Right lobe of liver (tissue), 6 donors: Measurements from ENCODE around the gene ASB2. TPM values are rescaled to one million over a fixed set of nuclear protein-coding genes. Genes with fewer than 3 reads are reported as not detected.

Experiments
- ATAC-seq, 4 donors: fragments of 200-7000 bp; cut with Tn5 transposase; one replicate each; pipeline ENCODE4 v1.9.1; 2020; ENCODE audit warnings: mild to moderate bottlenecking in 4 of 4, moderate library complexity in 4 of 4
- DNase-seq, 3 donors: peaks; one replicate each; pipeline ENCODE4 v3.0.0-alpha.2; 2020
- H3K27ac ChIP-seq, 3 donors: fragments of 200-600 bp; one replicate each; pipeline ENCODE4 v1.8.0; 2022
- H3K27me3 ChIP-seq, 2 donors: fragments of 200-600 bp; one replicate each; pipeline ENCODE4 v1.8.0; 2022
- H3K36me3 ChIP-seq, 4 donors: fragments of 200-600 bp; sonication (generic) in 1 of 4; one replicate each; pipeline versions ENCODE4 v1.5.1 to v1.8.0; 2017 to 2022; ENCODE audit warnings: control low read depth in 1 of 4
- H3K4me1 ChIP-seq, 4 donors: fragments of 200-600 bp; sonication (generic) in 1 of 4; one replicate each; pipeline versions ENCODE4 v1.5.1 to v1.8.0; 2017 to 2022; ENCODE audit warnings: control low read depth in 1 of 4
- H3K4me3 ChIP-seq, 3 donors: fragments of 200-600 bp; one replicate each; pipeline ENCODE4 v1.8.0; 2022
- H3K9me3 ChIP-seq, 4 donors: fragments of 200-600 bp; sonication (generic) in 1 of 4; one replicate each; pipeline versions ENCODE4 v1.5.1 to v1.8.0; 2017 to 2022; ENCODE audit warnings: control low read depth in 1 of 4
- CTCF ChIP-seq, 4 donors: fragments of 200-600 bp in 3 of 4; fragments of 450-650 bp in 1 of 4; IDR thresholded peaks; one replicate each; pipeline versions ENCODE4 v1.5.1 to v1.8.0; 2016 to 2022; ENCODE audit warnings: antibody characterized with exemption in 4 of 4, mild to moderate bottlenecking in 2 of 4
- POLR2A ChIP-seq: fragments of 450-650 bp; IDR thresholded peaks from one replicate; pipeline ENCODE4 v1.6.1; 2017; ENCODE audit warnings: antibody characterized with exemption, mild to moderate bottlenecking
- WGBS: methylation state at CpG from one replicate; pipeline ENCODE4 v1.1.6; 2018; ENCODE audit warnings: low coverage, low lambda C conversion rate; ENCODE audit not compliant: insufficient coverage; ENCODE audit errors: missing lambda C conversion rate; 5-methylcytosine and 5-hydroxymethylcytosine counted together
- intact Hi-C, 2 donors: fragments of 100-400 bp; cut with DNase I; formaldehyde crosslinking; loops; one replicate each; pipeline versions ENCODE4 v1.11.2 to v1.14.1; 2022
- total RNA-seq, 6 experiments: library from RNA; depleted of rRNA in 2 of 6; stranded (reverse); fragments of >200 nt in 2 of 6; fragmentation: NEBNext Ultra II Directional in 3 of 6; extraction: Animal tissue kit (Norgen Biotek cat#: 25700) in 3 of 6; gene quantifications; one replicate each; pipeline versions ENCODE4 v1.1.0 to v1.2.4, GENCODE V29; 2016 to 2023
- donor health status: DM: no; HTN: yes; CAD: no.
- donor health status: DM: no; HTN: no; CAD: no.
- donor health status: DM: no; HTN: no; CAD: no.
- donor health status: DM: no; HTN: yes; CAD: no.
- donor health status: DM: no; HTN: yes; CAD: no.

ASB2 gene
- total RNA-seq, 6 experiments from 2014 or later, result 0.20 to 0.59 (median 0.28) TPM

GRCh38 chr14:93946104-93946503, 30.3 kb downstream of the ASB2 start:
- 57% methylated on average over 5 of the region's 6 CpGs for WGBS
- intact Hi-C loops, result loop anchor here in 1 of 2 donors (10.0 kb wide), 1 partner anchor 49 kb away; the partner anchor contains the start of gene CCDC197
- no peaks in the 10 kb centered on the region for H3K9me3 ChIP-seq
- TF ChIP-seq POLR2A (no peak), CTCF (IDR thresholded peaks at IDR 0.05) (no peak)
- ATAC-seq (peak in 3 of 4 donors; percentile 26 to 80 (median 79)), DNase-seq (no peak)
- H3K4me3 ChIP-seq, result no peak overlapping the region
- no peaks in the 10 kb centered on the region for H3K36me3 ChIP-seq
- H3K27me3 ChIP-seq, result no peaks in the 10 kb centered on the region
- H3K4me1 ChIP-seq, result no peaks in the 10 kb centered on the region
- no peak overlapping the region for H3K27ac ChIP-seq

DNA sequence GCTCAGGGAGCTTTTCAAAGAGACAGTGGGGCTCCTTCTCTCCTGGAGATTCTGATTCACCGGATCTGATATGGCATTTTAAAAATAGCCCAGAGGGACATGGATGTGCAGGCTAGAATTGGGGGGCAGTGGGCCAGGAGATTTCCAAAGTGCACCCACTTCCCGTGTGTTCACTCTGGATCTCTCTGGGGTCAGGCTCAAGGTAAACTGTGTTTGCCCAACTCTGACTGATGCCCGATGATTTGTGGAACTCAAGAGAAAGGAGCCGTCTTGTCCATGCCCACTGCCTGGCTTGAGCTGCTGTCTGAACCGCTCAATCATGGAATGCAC, 31.3 kb downstream of the ASB2 start:
- Histone ChIP-seq H3K9me3 (no peaks in the 10 kb centered on the region), H3K27ac (no peak overlapping the region), H3K36me3 (no peaks in the 10 kb centered on the region), H3K27me3 (no peaks in the 10 kb centered on the region), H3K4me1 (no peaks in the 10 kb centered on the region), H3K4me3 (no peak overlapping the region)
- no peak for ATAC-seq
- no peak for TF ChIP-seq POLR2A
- TF ChIP-seq CTCF (IDR thresholded peaks at IDR 0.05), result no peak
- no peak for DNase-seq
- intact Hi-C loops, result loop anchor here in 1 of 2 donors (10.0 kb wide), 1 partner anchor 50 kb away; the partner anchor contains the start of gene CCDC197
- 81% methylated on average over 5 of the region's 5 CpGs for WGBS

DNA sequence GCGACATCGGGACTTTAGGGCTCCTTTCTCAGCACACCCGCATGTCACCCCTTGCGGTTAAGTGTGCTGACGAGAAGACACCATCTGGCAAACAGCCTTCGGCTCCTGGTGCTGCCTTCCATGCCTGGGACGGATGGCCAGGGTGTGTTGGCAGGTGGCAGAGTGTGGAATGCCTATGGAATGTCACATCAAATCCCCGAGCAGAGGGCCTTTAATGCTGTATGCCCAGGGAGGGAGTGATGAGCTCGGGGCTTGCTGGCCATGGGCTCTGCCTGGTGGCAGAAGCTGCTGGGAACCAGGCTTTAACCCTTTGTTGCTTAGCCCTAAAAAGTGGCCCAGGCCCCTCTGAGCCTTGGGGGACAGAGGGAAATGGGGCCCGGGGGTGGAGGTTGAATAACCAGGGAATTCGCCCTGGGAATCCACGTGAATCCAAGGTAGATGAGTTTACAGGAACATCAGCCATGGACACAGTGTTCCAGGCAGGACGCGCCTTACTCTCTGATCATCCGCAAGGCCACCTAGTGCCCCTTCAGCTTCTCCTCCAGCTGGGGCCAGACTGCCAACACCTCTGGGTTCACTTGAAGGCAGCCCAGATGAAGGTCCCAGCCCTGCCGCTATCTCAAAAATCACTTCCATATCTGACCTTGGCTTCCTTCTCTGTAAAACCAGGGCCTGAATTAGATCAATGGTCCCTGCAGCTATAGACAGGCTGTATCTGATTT, 31.9 kb downstream of the ASB2 start:
- peaks cover 0 to 2% of the 10 kb centered on the region in 2 donors for H3K27me3 ChIP-seq
- intact Hi-C loops, result loop anchor here in 1 of 2 donors (10.0 kb wide), 1 partner anchor 50 kb away; the partner anchor contains the start of gene CCDC197
- H3K36me3 ChIP-seq, result no peaks in the 10 kb centered on the region

DNA sequence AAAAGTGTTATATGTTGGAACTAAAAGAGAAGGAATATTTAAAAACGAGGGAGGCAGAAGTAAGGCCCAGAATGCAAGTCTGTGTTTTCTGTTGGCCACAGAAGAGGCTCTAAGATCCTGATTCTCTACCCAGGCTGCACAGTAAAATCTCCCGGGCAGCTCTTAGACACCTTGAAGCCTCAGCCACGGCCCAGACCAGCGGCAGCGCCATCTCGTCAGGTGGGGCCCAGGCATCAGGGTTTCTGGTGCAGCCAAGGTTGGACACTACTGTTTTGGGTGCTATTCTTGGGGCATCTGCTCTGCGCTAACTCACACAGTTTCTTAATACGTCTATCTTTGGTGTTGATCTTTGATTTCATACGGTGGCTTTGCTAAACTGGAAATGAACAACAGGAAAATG, 32.4 kb downstream of the ASB2 start:
- H3K27me3 ChIP-seq, result peaks cover 0 to 8% of the 10 kb centered on the region in 2 donors
- no peaks in the 10 kb centered on the region for H3K36me3 ChIP-seq
- WGBS, result 68% methylated on average over 3 of the region's 9 CpGs
- no peaks in the 10 kb centered on the region for H3K4me1 ChIP-seq
- DNase-seq, result no peak
- intact Hi-C loops, result loop anchor here in 1 of 2 donors (10.0 kb wide), 1 partner anchor 51 kb away; the partner anchor contains the start of gene CCDC197
- ATAC-seq, result no peak
- H3K27ac ChIP-seq, result no peak overlapping the region
- H3K9me3 ChIP-seq, result no peaks in the 10 kb centered on the region
- TF ChIP-seq POLR2A (no peak), CTCF (IDR thresholded peaks at IDR 0.05) (no peak)
- H3K4me3 ChIP-seq, result no peak overlapping the region

More for the DNA sequence above, 31.9 kb downstream of the ASB2 start:
- H3K27ac ChIP-seq, result no peak overlapping the region
- no peak overlapping the region for H3K4me3 ChIP-seq
- DNase-seq (no peak), ATAC-seq (no peak)
- no peaks in the 10 kb centered on the region for H3K9me3 ChIP-seq
- no peaks in the 10 kb centered on the region for H3K4me1 ChIP-seq
- TF ChIP-seq CTCF (IDR thresholded peaks at IDR 0.05) (no peak), POLR2A (no peak)
- 80% methylated on average over 4 of the region's 16 CpGs for WGBS
